HG03378 (cell line): ENCODE data around the gene MYLK.

ENCODE experiments used
- ATAC-seq: cut with Tn5 transposase; IDR thresholded peaks from one replicate; pipeline ENCODE4 v1.9.1; 2021; ENCODE audit warnings: mild to moderate bottlenecking, moderate library complexity; ENCODE audit not compliant: unreplicated experiment

Gene MYLK

GRCh38 chr3:123656274-123656673 is 227.9 kb downstream of the MYLK start:
- no peak for ATAC-seq

GRCh38 chr3:123655400-123655799 is 228.7 kb downstream of the MYLK start:
- no peak for ATAC-seq

GRCh38 chr3:123653221-123653682 is 230.9 kb downstream of the MYLK start:
- no peak for ATAC-seq

DNA sequence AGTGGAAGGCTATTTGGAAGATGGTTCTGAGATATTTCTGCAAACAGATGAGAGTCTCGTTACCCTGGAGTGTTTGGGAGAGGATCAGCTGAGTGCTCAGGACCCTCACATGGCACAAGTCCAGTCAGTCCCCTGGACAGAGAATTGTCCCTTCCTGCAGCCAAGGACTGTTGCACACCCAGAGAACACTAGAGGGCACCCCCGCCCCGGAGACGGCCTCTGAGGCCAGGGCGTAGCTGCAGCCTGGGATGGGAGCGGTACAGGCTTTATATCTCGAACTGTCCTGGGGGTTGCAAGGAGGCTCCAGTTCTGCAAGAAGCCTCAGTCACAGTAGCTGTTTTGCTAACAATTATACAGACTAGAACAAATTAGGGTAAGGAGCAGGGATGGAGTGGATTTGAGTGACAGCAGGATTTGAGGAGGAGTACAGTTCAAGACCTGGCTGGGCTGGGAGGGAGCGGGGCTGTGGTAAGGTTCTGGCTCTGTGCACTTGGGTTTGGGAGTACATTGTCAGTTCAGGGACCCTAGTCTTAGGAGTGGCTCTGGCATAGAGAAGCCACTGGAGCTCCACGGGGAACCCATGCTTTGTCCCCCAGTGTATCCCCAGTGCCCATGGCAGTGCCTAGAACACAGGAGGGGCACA is 231.7 kb downstream of the MYLK start:
- ATAC-seq = peak; percentile 54

GRCh38 chr3:123651449-123652341 is 232.4 kb downstream of the MYLK start:
- no peak for ATAC-seq

GRCh38 chr3:123650101-123650500 is 234.0 kb downstream of the MYLK start:
- no peak for ATAC-seq

DNA sequence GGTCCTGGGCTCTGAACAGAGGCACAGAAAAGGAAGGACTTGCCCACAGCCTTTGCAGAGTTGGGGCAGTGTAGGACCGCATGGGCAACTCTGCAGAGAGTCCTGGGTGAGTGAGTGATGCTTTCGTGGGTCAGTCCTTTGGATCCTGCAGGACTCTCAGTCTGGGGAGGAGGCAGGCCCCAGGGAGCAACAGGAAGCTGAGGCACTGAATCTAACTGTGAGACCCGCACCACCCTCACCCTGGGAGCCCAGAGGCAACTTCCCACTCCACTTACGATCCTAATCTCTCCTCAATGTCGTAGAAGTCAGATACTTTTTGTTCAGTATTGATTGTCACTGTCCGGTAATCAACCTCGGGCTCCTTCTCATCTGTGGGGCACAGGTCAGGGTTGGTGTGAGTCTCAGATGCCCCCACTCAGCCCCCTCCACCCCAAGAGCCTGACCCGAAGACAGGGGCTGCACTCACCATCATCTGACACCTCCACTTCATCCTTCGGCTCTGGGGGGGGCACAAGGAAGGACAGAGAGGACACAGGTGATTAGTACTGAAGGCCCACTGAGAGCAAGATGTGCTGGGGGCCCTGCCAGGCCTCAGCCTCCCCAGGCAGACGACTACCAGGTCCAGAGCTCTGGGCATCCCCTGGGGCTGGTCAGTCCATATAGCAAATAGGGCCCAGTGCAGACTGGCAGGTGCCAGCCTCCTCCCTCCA is 235.3 kb downstream of the MYLK start:
- ATAC-seq = no peak

DNA sequence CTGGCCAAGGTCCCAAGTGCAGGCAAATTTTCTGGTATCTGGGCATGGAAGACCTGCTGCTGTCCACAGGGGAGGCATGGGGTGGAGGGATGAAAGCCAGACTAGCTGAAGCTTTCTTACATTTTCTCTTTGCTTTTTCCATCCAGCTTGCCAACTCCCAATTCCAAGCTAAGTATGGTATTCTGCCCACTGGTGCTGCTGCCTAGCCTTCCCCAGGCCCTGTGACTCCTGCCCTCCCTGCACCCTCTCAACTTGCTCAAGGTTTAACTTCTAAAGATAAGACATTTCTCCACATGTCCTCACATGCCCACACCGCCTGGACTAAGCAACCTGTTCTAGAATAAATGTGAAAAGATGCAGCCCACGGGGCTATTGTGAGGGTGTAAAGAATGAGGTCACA is 239.8 kb downstream of the MYLK start:
- no peak for ATAC-seq

- ATAC-seq = no peak
Measured at GRCh38 chr3:123642957-123643330, 241.2 kb downstream of the MYLK start.

- peak; percentile 87 for ATAC-seq
Measured at GRCh38 chr3:123642182-123642956, 241.8 kb downstream of the MYLK start.

GRCh38 chr3:123641505-123641904 is 242.6 kb downstream of the MYLK start:
- ATAC-seq = no peak

GRCh38 chr3:123640740-123641462 is 243.2 kb downstream of the MYLK start:
- ATAC-seq = no peak

GRCh38 chr3:123640311-123640710 is 243.8 kb downstream of the MYLK start:
- ATAC-seq = no peak

GRCh38 chr3:123638936-123639689 is 245.0 kb downstream of the MYLK start:
- ATAC-seq = no peak

GRCh38 chr3:123637841-123638240 is 246.3 kb downstream of the MYLK start:
- ATAC-seq = no peak

DNA sequence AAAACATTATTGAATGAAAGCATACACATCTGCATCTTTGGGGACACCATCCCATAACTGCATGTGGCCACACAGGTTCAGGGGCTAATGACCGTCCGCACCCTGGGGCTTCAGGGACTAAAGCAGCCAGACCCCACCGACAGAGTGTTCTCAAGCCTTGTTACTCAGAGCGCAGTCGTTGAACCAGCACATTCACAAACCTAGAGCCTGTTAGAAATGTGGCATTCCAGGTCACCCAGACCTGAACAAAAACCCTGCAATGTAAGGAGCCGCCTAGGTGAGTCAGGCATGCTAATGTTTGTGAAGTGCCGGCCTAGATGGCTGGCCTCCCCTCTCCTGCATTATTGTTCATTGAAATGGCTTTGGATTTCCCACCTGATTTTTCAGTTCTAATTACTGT is 247.0 kb downstream of the MYLK start:
- no peak for ATAC-seq

GRCh38 chr3:123636431-123636841 is 247.7 kb downstream of the MYLK start:
- no peak for ATAC-seq

- ATAC-seq = no peak
Measured at GRCh38 chr3:123635717-123636116, 248.4 kb downstream of the MYLK start.

DNA sequence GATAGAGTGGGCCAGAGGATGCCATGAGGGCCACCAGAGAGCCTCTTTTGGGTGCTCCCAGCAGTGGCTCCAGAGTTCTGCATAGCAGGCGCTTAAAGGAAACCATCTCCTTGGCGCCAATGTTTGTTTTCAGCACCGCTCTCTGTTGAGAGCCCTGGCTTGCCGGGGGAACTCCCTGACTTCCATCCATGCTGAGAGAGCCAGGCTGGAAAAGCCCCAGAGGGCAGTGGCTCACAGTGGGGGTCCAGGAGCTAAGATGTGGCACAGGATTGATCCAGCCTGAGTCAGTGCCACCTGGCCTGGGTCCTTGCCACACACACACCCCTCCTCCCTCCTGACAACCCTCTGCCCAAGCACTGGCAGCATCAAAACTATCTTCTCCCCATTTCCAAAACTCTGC is 248.9 kb downstream of the MYLK start:
- no peak for ATAC-seq
